Measurements from ENCODE around the gene ZHX3.

ZHX3 gene

DNA sequence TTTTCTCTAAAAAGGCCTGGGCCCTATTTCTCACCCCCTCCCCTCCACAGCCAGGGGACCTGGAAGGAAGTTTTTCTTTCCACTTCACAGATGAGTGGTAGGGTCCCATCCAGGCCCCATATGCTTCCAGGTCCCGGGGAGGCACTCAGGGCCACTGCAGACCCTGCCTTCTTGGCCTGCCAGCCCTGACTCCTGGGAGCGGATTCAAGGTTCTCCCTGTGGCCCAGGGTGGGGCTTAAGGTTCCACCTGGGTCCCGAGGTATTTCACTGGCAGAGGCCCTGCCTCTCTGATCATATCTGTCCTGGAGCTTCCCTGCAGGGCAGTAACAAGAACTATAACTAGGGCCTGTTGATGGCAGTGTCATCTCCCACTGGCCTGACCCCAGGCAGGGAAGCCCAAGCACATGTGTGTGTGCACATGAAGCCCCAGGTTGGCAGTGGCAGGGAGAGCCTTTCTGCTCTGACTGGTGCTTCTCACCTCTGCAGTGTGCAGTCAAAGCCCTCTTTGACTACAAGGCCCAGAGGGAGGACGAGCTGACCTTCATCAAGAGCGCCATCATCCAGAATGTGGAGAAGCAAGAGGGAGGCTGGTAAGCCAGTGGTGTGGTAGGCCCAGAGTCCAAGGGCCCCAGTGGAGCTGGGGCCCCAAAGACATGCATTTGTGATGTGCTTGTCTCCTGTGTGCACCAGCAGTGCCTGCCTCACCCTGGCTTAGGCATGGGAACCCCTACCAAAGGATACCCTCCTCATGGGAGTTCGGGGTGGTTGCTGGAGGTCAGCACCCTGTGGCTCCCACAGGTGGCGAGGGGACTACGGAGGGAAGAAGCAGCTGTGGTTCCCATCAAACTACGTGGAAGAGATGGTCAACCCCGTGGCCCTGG, 149.0 kb downstream of the ZHX3 start:
- no peak for DNase-seq

- DNase-seq, result no peak
Measured at GRCh38 chr20:41167481-41168253, 149.9 kb downstream of the ZHX3 start.

- DNase-seq, result no peak
Measured at GRCh38 chr20:41167118-41167470, 150.4 kb downstream of the ZHX3 start.

DNA sequence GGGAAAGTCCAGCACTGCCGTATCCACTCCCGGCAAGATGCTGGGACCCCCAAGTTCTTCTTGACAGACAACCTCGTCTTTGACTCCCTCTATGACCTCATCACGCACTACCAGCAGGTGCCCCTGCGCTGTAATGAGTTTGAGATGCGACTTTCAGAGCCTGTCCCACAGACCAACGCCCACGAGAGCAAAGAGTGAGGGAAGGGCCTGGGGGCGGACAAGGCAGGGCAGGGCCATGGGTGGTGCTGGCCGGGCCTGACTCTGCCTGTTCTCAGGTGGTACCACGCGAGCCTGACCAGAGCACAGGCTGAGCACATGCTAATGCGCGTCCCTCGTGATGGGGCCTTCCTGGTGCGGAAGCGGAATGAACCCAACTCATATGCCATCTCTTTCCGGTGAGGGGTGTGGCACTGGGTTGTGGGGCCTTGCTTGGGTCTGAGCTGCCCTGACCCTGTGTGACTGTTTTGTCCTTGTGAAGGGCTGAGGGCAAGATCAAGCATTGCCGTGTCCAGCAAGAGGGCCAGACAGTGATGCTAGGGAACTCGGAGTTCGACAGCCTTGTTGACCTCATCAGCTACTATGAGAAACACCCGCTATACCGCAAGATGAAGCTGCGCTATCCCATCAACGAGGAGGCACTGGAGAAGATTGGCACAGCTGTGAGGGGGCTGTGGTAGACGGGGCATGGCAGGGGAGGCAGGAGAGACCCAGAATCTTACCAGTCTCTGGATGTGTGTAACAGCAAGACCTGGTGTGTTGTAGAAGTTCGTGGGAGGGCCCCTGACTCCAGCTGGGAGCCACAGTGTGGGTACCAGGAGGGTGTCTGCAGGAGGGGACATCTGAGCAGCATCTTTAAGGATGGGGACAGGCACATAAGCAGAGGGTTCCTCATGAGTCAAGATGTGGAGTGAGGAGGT, 151.1 kb downstream of the ZHX3 start:
- DNase-seq, result no peak

DNA sequence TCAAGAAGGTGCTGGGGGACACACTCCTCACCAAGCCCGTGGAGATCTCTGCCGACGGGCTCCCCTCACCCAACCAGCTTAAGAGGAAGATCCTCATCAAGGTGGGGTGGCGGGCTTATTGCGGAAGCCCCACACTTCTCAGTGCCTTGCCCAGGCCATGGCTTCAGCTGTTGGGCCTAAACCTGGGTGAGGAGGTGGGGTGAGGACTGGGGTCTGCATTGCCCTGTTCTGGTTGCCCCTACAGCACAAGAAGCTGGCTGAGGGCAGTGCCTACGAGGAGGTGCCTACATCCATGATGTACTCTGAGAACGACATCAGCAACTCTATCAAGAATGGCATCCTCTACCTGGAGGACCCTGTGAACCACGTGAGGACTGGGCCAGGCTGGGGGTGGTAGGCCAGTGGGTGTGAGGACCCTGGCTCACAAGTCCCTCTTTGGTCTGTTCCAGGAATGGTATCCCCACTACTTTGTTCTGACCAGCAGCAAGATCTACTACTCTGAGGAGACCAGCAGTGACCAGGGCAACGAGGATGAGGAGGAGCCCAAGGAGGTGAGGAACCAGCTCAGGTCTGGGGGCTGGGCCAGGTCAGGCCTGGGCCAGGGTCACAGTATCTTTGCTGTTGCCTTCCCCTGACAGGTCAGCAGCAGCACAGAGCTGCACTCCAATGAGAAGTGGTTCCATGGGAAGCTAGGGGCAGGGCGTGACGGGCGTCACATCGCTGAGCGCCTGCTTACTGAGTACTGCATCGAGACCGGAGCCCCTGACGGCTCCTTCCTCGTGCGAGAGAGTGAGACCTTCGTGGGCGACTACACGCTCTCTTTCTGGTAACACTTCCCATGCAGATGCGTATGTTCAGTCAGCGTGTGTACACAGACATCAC, 152.3 kb downstream of the ZHX3 start:
- DNase-seq, result no peak

DNA sequence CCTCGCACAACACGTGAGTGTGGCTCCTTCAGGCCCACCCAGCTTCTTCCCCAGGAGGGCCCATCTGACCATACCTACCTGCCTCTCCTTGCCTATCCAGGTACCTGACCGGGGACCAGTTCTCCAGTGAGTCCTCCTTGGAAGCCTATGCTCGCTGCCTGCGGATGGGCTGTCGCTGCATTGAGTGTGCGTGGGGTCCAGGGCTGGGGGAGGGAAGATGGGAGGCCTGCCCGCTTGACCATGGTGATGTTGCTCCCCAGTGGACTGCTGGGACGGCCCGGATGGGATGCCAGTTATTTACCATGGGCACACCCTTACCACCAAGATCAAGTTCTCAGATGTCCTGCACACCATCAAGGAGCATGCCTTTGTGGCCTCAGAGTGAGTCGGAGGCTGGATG, 153.7 kb downstream of the ZHX3 start:
- DNase-seq, result no peak

DNA sequence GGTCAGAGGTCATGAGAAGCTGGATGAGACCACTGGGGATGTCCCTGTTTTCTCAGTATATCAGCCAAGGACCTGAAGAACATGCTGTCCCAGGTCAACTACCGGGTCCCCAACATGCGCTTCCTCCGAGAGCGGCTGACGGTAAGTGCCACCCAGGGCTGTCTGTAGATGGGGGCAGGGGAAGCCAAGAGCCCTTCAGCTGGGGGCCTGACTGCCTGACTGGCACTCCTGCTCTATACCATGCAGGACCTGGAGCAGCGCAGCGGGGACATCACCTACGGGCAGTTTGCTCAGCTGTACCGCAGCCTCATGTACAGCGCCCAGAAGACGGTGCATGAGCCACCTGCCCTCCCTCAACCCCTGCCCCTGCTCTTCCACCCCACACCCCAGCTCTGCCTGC, 155.1 kb downstream of the ZHX3 start:
- DNase-seq, result no peak

- no peak for DNase-seq
Measured at GRCh38 chr20:41161886-41162285, 155.6 kb downstream of the ZHX3 start.

DNA sequence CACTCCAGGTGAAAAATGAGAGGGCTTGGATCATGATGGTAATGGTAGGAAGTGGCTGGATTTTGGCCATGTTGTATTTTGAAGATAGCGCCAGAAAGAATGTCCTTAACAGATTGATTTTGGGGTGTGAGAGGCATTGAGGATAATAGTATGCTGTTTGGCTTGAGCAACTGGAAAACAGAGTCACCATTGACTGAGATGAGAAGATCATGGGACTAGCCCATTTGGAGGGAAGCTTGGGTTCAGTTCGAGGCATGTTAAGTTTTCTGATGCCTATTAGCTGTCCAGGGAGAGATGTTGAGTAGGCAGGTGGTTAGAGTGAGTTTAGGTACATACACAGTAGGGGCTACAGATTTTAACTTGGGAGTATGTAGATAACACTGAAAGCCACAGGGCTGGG, 156.8 kb downstream of the ZHX3 start:
- DNase-seq, result no peak

GRCh38 chr20:41159547-41159946, 158.0 kb downstream of the ZHX3 start:
- no peak for DNase-seq

- no peak for DNase-seq
Measured at GRCh38 chr20:41158082-41158625, 159.4 kb downstream of the ZHX3 start.

GRCh38 chr20:41155261-41155660, 162.3 kb downstream of the ZHX3 start:
- DNase-seq, result no peak

DNA sequence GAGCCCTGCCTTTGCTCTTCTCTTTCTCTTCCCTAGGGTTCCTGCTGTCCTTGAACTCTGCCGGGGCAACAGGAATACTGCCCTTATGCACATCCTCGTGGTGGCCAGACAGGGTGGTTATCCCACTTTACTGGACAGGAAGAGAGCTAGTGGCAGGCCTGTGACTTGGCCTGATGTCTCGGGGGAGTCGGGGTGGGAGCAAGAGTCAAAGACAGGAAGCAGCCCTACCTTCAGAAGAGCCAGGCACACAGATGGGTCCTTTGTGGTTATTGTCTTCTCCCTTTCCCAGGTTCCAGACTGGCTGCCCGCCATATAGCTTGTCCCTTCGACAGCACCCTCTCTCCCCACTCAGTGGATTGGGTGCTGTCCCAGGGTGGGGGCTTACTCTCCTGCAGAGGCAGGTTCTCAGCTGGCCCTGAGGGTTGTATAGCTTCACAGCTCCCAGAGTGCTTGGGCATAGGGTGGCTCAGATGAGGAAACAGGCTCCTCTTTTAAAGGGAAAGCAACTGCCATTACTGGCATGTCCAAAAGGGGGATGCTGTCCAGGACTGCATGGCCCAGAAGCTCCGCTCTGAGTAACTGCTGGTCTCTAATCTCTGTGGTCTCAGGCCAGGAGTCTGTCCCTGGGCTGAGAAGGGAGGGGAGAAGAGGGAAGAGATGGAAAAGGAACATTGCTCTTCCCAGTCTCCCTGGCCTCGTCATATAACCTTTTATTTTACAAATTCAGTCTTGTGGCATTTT, 162.9 kb downstream of the ZHX3 start:
- no peak for DNase-seq

DNA sequence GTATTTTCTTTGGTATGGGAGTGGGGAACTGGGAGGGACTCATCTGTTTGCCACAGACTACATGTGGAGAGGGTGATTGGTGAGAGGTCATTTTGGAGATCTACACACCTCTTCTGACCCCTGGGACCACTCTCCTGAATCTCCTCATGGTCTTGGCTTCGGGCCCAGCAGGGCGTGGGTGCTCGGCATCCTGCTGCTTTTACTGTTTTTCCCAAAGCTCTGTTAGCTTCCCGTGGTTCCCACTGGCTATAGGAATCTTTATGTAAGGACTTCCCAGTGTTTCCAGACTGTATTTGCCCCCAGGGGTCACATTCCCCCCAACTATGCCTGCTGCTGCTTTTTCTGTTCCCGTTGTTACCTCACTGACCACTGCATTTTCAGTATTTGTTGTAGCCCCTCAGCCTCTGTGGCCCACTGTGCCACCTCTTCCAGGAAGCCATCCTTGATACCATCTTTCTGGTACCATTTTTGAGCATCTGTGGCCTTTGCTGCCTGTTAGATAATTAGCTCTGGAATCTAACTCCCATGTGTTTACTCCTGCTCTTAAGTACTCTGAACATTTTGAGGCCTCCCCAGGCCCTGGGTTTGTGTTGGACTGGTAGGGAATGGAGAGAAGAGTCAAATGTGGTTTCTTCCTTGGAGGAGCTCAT, 165.3 kb downstream of the ZHX3 start:
- DNase-seq, result no peak

DNA sequence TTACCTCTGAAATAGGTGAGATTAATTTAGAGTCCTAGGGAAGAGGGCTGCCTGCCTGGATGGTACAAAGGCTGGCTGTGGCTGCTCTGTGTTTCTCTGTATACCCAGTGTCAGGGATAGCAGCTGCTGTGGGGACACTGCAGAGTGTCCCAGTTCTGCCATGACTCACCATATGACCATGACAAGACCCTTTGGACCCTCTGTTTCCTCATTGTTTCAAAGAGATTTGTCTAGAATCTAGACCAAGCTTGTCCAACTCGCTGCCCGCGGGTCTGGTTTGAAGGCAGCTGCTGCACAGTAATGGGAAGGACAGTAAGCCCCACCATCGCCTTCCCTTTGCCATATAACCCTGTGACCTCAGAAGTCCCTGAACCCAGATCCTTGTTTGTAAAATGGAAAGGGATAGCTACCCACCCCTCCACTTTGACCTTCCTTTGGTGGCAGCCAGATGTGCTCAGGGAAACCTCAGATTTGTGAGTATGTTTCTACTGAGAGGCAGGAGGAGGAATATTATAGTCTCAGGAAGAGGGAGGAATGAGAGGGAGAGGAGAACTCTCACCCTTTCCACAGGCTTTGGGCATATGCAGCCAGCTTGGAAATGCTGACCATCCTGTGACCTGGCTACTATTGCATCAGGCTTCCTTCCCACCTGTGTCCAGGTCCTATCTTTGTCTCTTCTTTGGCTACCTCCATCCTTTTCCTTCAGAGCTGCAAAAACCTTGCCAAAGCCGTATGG, 166.2 kb downstream of the ZHX3 start:
- no peak for DNase-seq

DNA sequence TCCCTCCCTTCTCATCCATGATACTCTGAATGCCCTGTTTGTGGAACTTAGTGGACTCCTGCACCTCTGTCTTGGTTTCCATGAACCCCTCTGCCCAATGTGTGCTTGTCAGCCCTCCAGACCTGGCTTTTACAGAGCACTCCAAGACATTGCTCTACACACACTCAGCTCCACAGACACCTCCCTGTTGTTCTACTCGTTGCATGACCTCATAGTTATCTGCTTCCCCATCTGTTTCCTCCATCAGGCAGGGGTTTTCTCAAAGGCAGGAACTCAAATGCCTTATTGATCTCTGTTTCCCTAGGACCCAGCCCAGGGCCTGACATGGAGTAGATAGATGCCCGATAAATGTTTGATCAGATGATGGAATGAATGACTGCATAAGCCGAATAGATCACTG, 166.9 kb downstream of the ZHX3 start:
- DNase-seq, result no peak

DNA sequence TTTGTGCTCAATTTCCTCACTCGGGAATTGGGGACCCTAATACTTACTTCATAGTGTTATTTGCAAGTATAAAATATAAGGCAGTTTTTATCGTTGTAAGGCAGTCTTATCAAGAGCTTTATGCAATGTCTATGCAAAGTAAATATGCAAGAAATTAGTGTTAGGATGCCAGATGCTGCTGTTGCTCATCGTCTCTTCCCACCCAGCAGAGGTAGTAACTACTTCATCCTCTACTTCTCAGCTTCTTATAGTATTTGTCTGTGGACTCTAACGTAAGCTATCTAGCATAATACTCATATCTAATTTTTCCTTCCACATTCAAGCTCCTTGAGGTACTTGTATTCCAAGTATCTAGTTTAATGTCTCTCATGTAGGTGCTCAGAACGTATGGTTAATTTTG, 168.6 kb downstream of the ZHX3 start:
- no peak for DNase-seq

DNA sequence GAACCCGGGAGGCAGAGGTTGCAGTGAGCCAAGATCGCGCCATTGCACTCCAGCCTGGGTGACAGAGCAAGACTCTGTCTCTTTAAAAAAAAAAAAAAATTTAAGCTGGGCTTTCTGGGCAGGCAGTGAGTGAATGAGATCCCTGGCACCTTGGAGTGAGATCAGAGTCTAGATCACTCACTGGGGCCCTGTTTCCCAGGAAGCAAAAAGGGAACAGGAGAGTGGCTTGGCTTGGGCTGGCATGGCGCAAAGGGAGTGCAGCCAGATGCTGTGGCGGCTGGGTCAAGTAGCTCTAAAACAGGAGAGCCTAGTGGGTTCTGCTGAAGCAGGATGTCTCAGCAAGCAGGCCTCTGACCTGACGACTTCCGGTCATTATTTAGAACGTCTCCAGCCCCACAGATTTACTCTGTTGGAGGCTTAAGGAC, 169.8 kb downstream of the ZHX3 start:
- no peak for DNase-seq

DNA sequence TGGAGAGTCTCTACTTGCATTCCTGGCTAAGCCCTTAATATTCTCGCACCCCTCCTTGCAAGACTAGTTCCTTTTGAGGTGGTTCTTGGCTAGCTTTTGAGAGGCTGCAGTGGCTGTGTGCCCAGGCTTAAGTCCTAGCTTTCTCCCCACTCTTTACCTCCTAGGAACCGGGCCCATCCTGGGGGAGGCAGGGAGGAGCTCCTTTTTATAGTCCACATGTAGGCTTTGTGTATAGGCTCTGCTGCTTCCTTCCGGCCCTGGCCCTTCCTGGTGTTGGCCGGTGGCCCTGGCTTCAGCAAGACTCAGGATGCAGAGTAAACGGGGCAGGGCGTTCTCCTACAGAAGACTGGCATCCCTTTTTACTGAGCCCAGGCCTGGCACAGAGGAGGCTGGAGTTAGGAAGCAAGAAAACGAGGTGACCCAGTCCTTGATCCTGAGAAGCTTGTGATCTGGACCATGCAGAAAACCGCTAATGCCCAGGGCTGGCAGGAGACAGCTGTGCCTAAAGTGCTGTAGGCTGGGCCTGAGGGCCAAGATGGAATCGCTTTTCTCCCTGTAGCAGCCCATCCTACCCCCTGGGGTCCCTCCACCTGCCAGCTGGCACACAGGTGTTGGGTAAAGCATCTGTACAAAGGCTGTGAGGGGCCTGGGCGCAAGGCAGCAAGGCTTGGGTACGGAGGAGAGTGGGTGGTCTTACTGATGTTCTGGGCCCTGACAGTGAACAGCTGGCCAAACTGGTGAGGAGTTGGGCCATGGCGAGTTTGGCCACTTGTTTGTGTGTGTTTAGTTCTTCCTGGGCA, 171.5 kb downstream of the ZHX3 start:
- no peak for DNase-seq
